Prostate gland (tissue), 2 donors: ENCODE measurements around the gene HECW1.

Experiments
- CTCF ChIP-seq, 4 experiments: fragments of 200-600 bp in 2 of 4; fragments of 450-650 bp in 2 of 4; sonication (generic) in 2 of 4; IDR thresholded peaks; 1 replicate in 3 of 4; 2 replicates in 1 of 4; pipeline ENCODE4 v1.5.1; 2016 to 2019; ENCODE audit warnings: antibody characterized with exemption in 4 of 4, mild to moderate bottlenecking in 2 of 4, moderate library complexity in 2 of 4
- POLR2A ChIP-seq: fragments of 450-650 bp; IDR thresholded peaks from one replicate; pipeline ENCODE4 v1.6.1; 2016; ENCODE audit warnings: antibody characterized with exemption, mild to moderate bottlenecking

GRCh38 chr7:43546231-43546630, 433.8 kb downstream of the HECW1 start:
- TF ChIP-seq CTCF (IDR thresholded peaks at IDR 0.05): no peak
- no peak for TF ChIP-seq POLR2A
